K562 (cell line): Measurements from ENCODE around the gene AFG1L. TPM values are rescaled to one million over a fixed set of nuclear protein-coding genes. Genes with fewer than 3 reads are reported as not detected.

Source experiments
- ATAC-seq: fragments of 200-7000 bp; cut with Tn5 transposase; 3 replicates; pipeline ENCODE4 v1.9.1; 2020; ENCODE audit warnings: moderate library complexity
- BruUV-seq: library from RNA; stranded (reverse); fragments of 400-500 nt; replicated peaks from 2 replicates; lab custom pipeline; 2021; lab: Mats Ljungman, UMichigan
- CTCF ChIA-PET: fragments of 300-600 bp; formaldehyde crosslinking; extraction: SDS; loops from one replicate; lab custom pipeline; 2021; ENCODE audit warnings: low intra/inter-chr PET ratio; lab: Yijun Ruan, JAX
- POLR2A ChIA-PET: fragments of 300-600, 350-650 bp; sonication (Branson Sonifier 250); formaldehyde crosslinking; extraction: SDS; loops from one replicate; lab custom pipeline; 2021; ENCODE audit warnings: antibody characterized with exemption, inconsistent platforms; lab: Yijun Ruan, JAX
- DNase-seq, 4 experiments: peaks; one replicate each; pipeline versions ENCODE4 v3.0.0 to v3.0.0-alpha.2; 2011 to 2018; ENCODE audit warnings: low spot score in 3 of 4, mixed read lengths in 3 of 4; ENCODE audit errors: extremely low read depth in 1 of 4
- FAIRE-seq: peaks from 2 replicates; lab custom pipeline; 2011; peaks lifted over from hg19 to GRCh38; lab: Jason Lieb, UNC
- H2AFZ ChIP-seq: 2 replicates; pipeline ENCODE4 v1.6.0; 2011; ENCODE audit warnings: low read depth, low read length, control low read depth, inconsistent platforms
- H3K27ac ChIP-seq: fragments of 200-600 bp; 3 replicates; pipeline ENCODE4 v1.8.0; 2011; ENCODE audit warnings: low read depth, mild to moderate bottlenecking, control low read depth, inconsistent platforms, low read length, moderate library complexity, mixed read lengths; ENCODE audit errors: extremely low read depth
- H3K27me3 ChIP-seq, 2 experiments: fragments of 300-600 bp in 1 of 2; 2 replicates in 1 of 2; 3 replicates in 1 of 2; pipeline versions ENCODE4 v1.6.0 to v1.8.0; 2011; ENCODE audit warnings: inconsistent platforms in 2 of 2, low read length in 2 of 2, mild to moderate bottlenecking in 1 of 2, mixed read lengths in 1 of 2, moderate library complexity in 1 of 2; ENCODE audit not compliant: control insufficient read depth in 2 of 2, insufficient read depth in 2 of 2
- H3K36me3 ChIP-seq: fragments of 300-600 bp; 3 replicates; pipeline ENCODE4 v1.8.0; 2011; ENCODE audit warnings: mild to moderate bottlenecking, low read length, inconsistent platforms; ENCODE audit not compliant: control insufficient read depth, insufficient read depth
- H3K4me1 ChIP-seq, 2 experiments: fragments of 200-600 bp in 1 of 2; replicated peaks in 1 of 2; 2 replicates in 1 of 2; 3 replicates in 1 of 2; pipeline versions ENCODE4 v1.5.1 to v1.8.0; 2011; ENCODE audit warnings: inconsistent platforms in 2 of 2, low read length in 2 of 2, mild to moderate bottlenecking in 1 of 2, mixed read lengths in 1 of 2, moderate library complexity in 1 of 2; ENCODE audit not compliant: control insufficient read depth in 2 of 2, insufficient read depth in 2 of 2
- H3K4me2 ChIP-seq: 2 replicates; pipeline ENCODE4 v1.6.1; 2011; ENCODE audit warnings: low read length, control low read depth, inconsistent platforms, mixed read lengths; ENCODE audit not compliant: insufficient read depth
- H3K4me3 ChIP-seq: fragments of 200-600 bp; sonication (generic), shearing (Covaris generic); 2 replicates; pipeline ENCODE4 v1.5.1; 2016; ENCODE audit warnings: control low read depth, inconsistent platforms
- H3K79me2 ChIP-seq: fragments of 200-600 bp; 3 replicates; pipeline ENCODE4 v1.8.0; 2011; ENCODE audit warnings: low read length, inconsistent platforms; ENCODE audit not compliant: control insufficient read depth, insufficient read depth
- H3K9ac ChIP-seq, 2 experiments: 2 replicates each; pipeline versions ENCODE4 v1.6.0 to v1.6.1; 2011; ENCODE audit warnings: low read depth in 2 of 2, low read length in 2 of 2, control low read depth in 1 of 2, inconsistent platforms in 1 of 2, mild to moderate bottlenecking in 1 of 2, mixed read lengths in 1 of 2; ENCODE audit not compliant: insufficient read depth in 1 of 2
- H3K9me1 ChIP-seq: one replicate; pipeline ENCODE4 v1.6.0; 2011; ENCODE audit warnings: inconsistent platforms, mild to moderate bottlenecking, low read length, moderate library complexity; ENCODE audit not compliant: control insufficient read depth, insufficient read depth
- H3K9me3 ChIP-seq: replicated peaks from 2 replicates; pipeline ENCODE4 v1.5.1; 2011; ENCODE audit warnings: low read depth, low read length, inconsistent platforms; ENCODE audit not compliant: control insufficient read depth, insufficient read depth
- H4K20me1 ChIP-seq: replicated peaks from 2 replicates; pipeline ENCODE4 v1.6.1; 2011; ENCODE audit warnings: low read length, inconsistent platforms, mixed read lengths; ENCODE audit not compliant: control insufficient read depth, insufficient read depth
- CEBPB ChIP-seq: fragments of 450-650 bp; IDR thresholded peaks from 2 replicates; pipeline ENCODE4 v1.6.1; 2016; ENCODE audit warnings: missing genetic modification characterization, missing compliant biosample characterization
- CEBPG ChIP-seq, 3 experiments: fragments of 200-800 bp in 1 of 3; sonication (Bioruptor generic) in 1 of 3; sonication (generic) in 1 of 3; formaldehyde crosslinking in 1 of 3; IDR thresholded peaks in 2 of 3; conservative IDR thresholded peaks in 1 of 3; 2 replicates each; pipeline versions ENCODE4 v1.6.1 to v1.8.0; 2016 to 2022; ENCODE audit warnings: missing compliant biosample characterization in 2 of 3, missing genetic modification characterization in 2 of 3, mild to moderate bottlenecking in 1 of 3, missing genetic modification reagents in 1 of 3
- MXI1 ChIP-seq: IDR thresholded peaks from 2 replicates; pipeline ENCODE4 v1.6.1; 2011; ENCODE audit warnings: low read depth, mild to moderate bottlenecking, improper control_type of control experiment, low read length
- SMAD4 ChIP-seq: fragments of 250-450 bp; sonication (Bioruptor Pico); conservative IDR thresholded peaks from 2 replicates; pipeline ENCODE4 v1.8.0; 2021; ENCODE audit warnings: inconsistent platforms, mild to moderate bottlenecking, moderate library complexity
- ZNF146 ChIP-seq: IDR thresholded peaks from one replicate; pipeline ENCODE4 v1.6.1; 2018; ENCODE audit warnings: missing compliant biosample characterization; ENCODE audit not compliant: unreplicated experiment
- WGBS: fragments of 100-300 bp; shearing (Covaris generic); methylation state at CpG from one replicate; pipeline ENCODE4 v1.1.6; 2016; ENCODE audit warnings: low coverage, mixed read lengths; ENCODE audit not compliant: insufficient coverage; ENCODE audit errors: missing lambda C conversion rate; 5-methylcytosine and 5-hydroxymethylcytosine counted together
- in situ Hi-C: fragments of 300-500 bp; cut with MboI; formaldehyde crosslinking; loops from 4 replicates; pipeline ENCODE4 v1.15.0; 2018; ENCODE audit warnings: inconsistent platforms, mixed read lengths
- intact Hi-C: fragments of 100-400 bp; cut with micrococcal nuclease; formaldehyde crosslinking; loops from 2 replicates; pipeline ENCODE4 v1.14.2; 2022
- polyA plus RNA-seq, 8 experiments: library from polyadenylated mRNA; depleted of rRNA in 4 of 8; stranded (reverse) in 5 of 8; unstranded in 3 of 8; fragments of >200 nt; fragmentation: Nextera tagmentation in 2 of 8; fragmentation: Illumina TruSeq in 1 of 8; extraction: Ambion mirVana in 2 of 8; extraction: Trizol in 1 of 8; gene quantifications; 2 replicates each; pipeline versions ENCODE4 v1.2.1 to v1.2.3, GENCODE V29; 2011 to 2014; ENCODE audit warnings: inconsistent platforms in 1 of 8, missing spikeins in 1 of 8
- total RNA-seq, 7 experiments: library from RNA; depleted of rRNA in 6 of 7; stranded (reverse); fragments of >200 nt in 6 of 7; fragmentation: Illumina TruSeq in 2 of 7; extraction: Trizol in 2 of 7; gene quantifications; 2 replicates each; pipeline versions ENCODE4 v1.2.1 to v1.2.3, GENCODE V29; 2011 to 2021; ENCODE audit warnings: low replicate concordance in 1 of 7

AFG1L gene
- total and polyA plus RNA-seq, 9 of the 15 experiments (the other 6 are each of a cell fraction or from before 2014, with no cell fraction given), result 2.2 to 15.5 (median 5.8) TPM

DNA sequence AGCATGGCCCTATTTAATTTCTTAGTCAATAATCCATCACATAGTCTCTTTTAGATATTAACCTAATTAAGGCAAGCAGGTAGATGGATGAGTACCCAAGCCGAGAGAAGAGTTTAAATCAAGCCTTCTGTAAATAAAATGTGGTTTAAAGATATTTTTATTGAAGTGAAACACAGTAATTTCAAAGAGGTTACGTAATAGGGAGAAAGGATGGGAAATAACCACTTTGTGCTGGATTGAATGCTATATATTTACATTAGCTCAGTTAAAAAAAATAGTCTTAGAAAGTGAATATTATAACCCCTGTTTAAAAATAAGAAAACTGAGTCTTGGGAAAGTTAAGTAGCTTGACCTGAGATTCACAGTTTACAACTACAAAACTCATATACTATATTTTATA is 228.8 kb downstream of the AFG1L start:
- BruUV-seq, result no TSS peak
- Histone ChIP-seq H3K27ac (no peak overlapping the region), H3K36me3 (peaks cover 13% of the 10 kb centered on the region; the same call in 2 of the 3 replicates), H3K4me3 (no peak overlapping the region), H3K9me1 (no peaks in the 10 kb centered on the region), H4K20me1 (0 out of 2 replicates have a peak, but pooled peaks cover 4% of the 10 kb centered on the region)
- in situ Hi-C loops, result no loop called here
- CTCF ChIA-PET, result no interaction called here
- TF ChIP-seq ZNF146 (CRISPR knock-in tag) (no peak), SMAD4 (CRISPR knock-in tag) (no peak), CEBPG (CRISPR knock-in tag; IDR thresholded peaks at IDR 0.05) (no peak), CEBPG (tag; conservative IDR thresholded peaks at IDR 0.05 in 1 of 2, IDR thresholded peaks at IDR 0.05 in 1 of 2) (peak in 1 of 2 experiments; percentile 64; a peak in 2 of 4 replicates), MXI1 (no peak), CEBPB (tag) (0 out of 2 replicates have a peak, but pooled peaks have one; percentile 44)
- TF ChIP-seq, all 486 proteins: peak for 2
- ATAC-seq, result no peak
- Histone ChIP-seq H3K27me3 (no peaks in the 10 kb centered on the region), H3K4me2 (no peak overlapping the region), H2AFZ (no peak overlapping the region), H3K4me1 (no peaks in the 10 kb centered on the region), H3K9me3 (no peaks in the 10 kb centered on the region), H3K9ac (no peak overlapping the region), H3K79me2 (no peaks in the 10 kb centered on the region)
- no peak for DNase-seq
- POLR2A ChIA-PET, result interaction anchor here (0.9 to 1.3 kb wide), 2 partner anchors 263 to 410 kb away, joined by 3 read pairs; partner anchors contain the start of gene SNX3
- FAIRE-seq, result no peak
- intact Hi-C loops, result no loop called here
- 90% methylated on average over 2 of the region's 2 CpGs for WGBS
